Mesenchymal stem cell (in vitro differentiated cells and primary cell): ENCODE measurements around the gene CPD.

ENCODE experiments used
- DNase-seq: peaks from one replicate; pipeline ENCODE4 v3.0.0-alpha.2; 2013
- H2AFZ ChIP-seq: one replicate; pipeline ENCODE4 v1.6.1; 2013; ENCODE audit warnings: low read depth, mild to moderate bottlenecking, control low read depth, inconsistent platforms, low read length, moderate library complexity
- H2AK5ac ChIP-seq: 2 replicates; pipeline ENCODE4 v1.6.1; 2013; ENCODE audit warnings: low read length, moderate library complexity, mild to moderate bottlenecking, inconsistent platforms; ENCODE audit not compliant: severe bottlenecking
- H2BK120ac ChIP-seq: one replicate; pipeline ENCODE4 v1.6.1; 2013; ENCODE audit warnings: low read depth, mild to moderate bottlenecking, inconsistent platforms, low read length, moderate library complexity
- H2BK12ac ChIP-seq, 2 experiments: one replicate each; pipeline ENCODE4 v1.6.1; 2013; ENCODE audit warnings: inconsistent platforms in 2 of 2, low read length in 2 of 2, mild to moderate bottlenecking in 2 of 2, moderate library complexity in 2 of 2, control low read depth in 1 of 2
- H2BK15ac ChIP-seq: one replicate; pipeline ENCODE4 v1.6.1; 2013; ENCODE audit warnings: mild to moderate bottlenecking, low read depth, inconsistent platforms; ENCODE audit not compliant: poor library complexity, severe bottlenecking
- H2BK5ac ChIP-seq: 2 replicates; pipeline ENCODE4 v1.6.1; 2013; ENCODE audit warnings: low read depth, mild to moderate bottlenecking, low read length, control low read depth, inconsistent platforms; ENCODE audit not compliant: poor library complexity, severe bottlenecking
- H3K14ac ChIP-seq, 2 experiments: one replicate each; pipeline ENCODE4 v1.6.1; 2013; ENCODE audit warnings: inconsistent platforms in 2 of 2, low read length in 2 of 2, control low read depth in 1 of 2, mild to moderate bottlenecking in 1 of 2, moderate library complexity in 1 of 2
- H3K18ac ChIP-seq, 2 experiments: one replicate each; pipeline ENCODE4 v1.6.1; 2013; ENCODE audit warnings: inconsistent platforms in 2 of 2, low read length in 2 of 2, control low read depth in 1 of 2, low read depth in 1 of 2, mild to moderate bottlenecking in 1 of 2
- H3K23ac ChIP-seq, 2 experiments: one replicate each; pipeline ENCODE4 v1.6.1; 2013; ENCODE audit warnings: inconsistent platforms in 2 of 2, low read length in 2 of 2, mild to moderate bottlenecking in 2 of 2, moderate library complexity in 2 of 2, control low read depth in 1 of 2
- H3K27ac ChIP-seq: 2 replicates; pipeline ENCODE4 v1.5.1; 2013; ENCODE audit warnings: mild to moderate bottlenecking, moderate library complexity, low read length, control low read depth, inconsistent platforms; ENCODE audit not compliant: poor library complexity, severe bottlenecking
- H3K27me3 ChIP-seq, 2 experiments: 2 replicates each; pipeline versions ENCODE4 v1.6.1 to v1.7.0; 2013; ENCODE audit warnings: low read length in 2 of 2, mild to moderate bottlenecking in 2 of 2, moderate library complexity in 2 of 2, control low read depth in 1 of 2, inconsistent platforms in 1 of 2; ENCODE audit not compliant: control insufficient read depth in 1 of 2, insufficient read depth in 1 of 2
- H3K36me3 ChIP-seq, 2 experiments: 2 replicates each; pipeline versions ENCODE4 v1.6.1 to v1.7.0; 2013; ENCODE audit warnings: low read length in 2 of 2, control low read depth in 1 of 2, inconsistent platforms in 1 of 2, low read depth in 1 of 2, mild to moderate bottlenecking in 1 of 2; ENCODE audit not compliant: insufficient read depth in 2 of 2, control insufficient read depth in 1 of 2
- H3K4ac ChIP-seq, 2 experiments: one replicate each; pipeline ENCODE4 v1.6.1; 2013; ENCODE audit warnings: inconsistent platforms in 2 of 2, low read length in 2 of 2, mild to moderate bottlenecking in 2 of 2, moderate library complexity in 2 of 2, control low read depth in 1 of 2, low read depth in 1 of 2
- H3K4me1 ChIP-seq: 2 replicates; pipeline ENCODE4 v1.6.1; 2013; ENCODE audit warnings: low read depth, low read length, control low read depth; ENCODE audit not compliant: control insufficient read depth, insufficient read depth
- H3K4me2 ChIP-seq: 2 replicates; pipeline ENCODE4 v1.6.1; 2013; ENCODE audit warnings: low read length, mild to moderate bottlenecking, inconsistent platforms; ENCODE audit not compliant: poor library complexity, severe bottlenecking
- H3K4me3 ChIP-seq, 2 experiments: 2 replicates each; pipeline versions ENCODE4 v1.5.1 to v1.7.0; 2013; ENCODE audit warnings: low read length in 2 of 2, mild to moderate bottlenecking in 2 of 2, control low read depth in 1 of 2, low read depth in 1 of 2; ENCODE audit not compliant: insufficient read depth in 1 of 2
- H3K79me1 ChIP-seq: replicated peaks from 2 replicates; pipeline ENCODE4 v1.6.1; 2013; ENCODE audit warnings: mild to moderate bottlenecking, control low read depth, low read length, inconsistent platforms; ENCODE audit not compliant: poor library complexity, severe bottlenecking
- H3K9ac ChIP-seq: 2 replicates; pipeline ENCODE4 v1.7.0; 2013; ENCODE audit warnings: mild to moderate bottlenecking, low read length, moderate library complexity
- H3K9me3 ChIP-seq: 2 replicates; pipeline ENCODE4 v1.7.0; 2013; ENCODE audit warnings: mild to moderate bottlenecking, low read length; ENCODE audit not compliant: control insufficient read depth
- H4K8ac ChIP-seq: one replicate; pipeline ENCODE4 v1.6.1; 2013; ENCODE audit warnings: inconsistent platforms, mild to moderate bottlenecking, low read length, moderate library complexity
- H4K91ac ChIP-seq: one replicate; pipeline ENCODE4 v1.6.1; 2013; ENCODE audit warnings: mild to moderate bottlenecking, low read length, inconsistent platforms
- WGBS: methylation state at CpG from one replicate; pipeline ENCODE4 v1.1.7; 2013; ENCODE audit warnings: mixed read lengths; 5-methylcytosine and 5-hydroxymethylcytosine counted together

Gene CPD

GRCh38 chr17:30336369-30337171 is 42.2 kb upstream of the CPD start:
- Histone ChIP-seq H3K9me3 (no peaks in the 10 kb centered on the region), H4K8ac (no peak overlapping the region), H3K4ac (no peak overlapping the region), H2AFZ (no peak overlapping the region), H3K18ac (no peak overlapping the region), H2BK5ac (no peak overlapping the region), H3K4me2 (no peak overlapping the region), H3K14ac (no peak overlapping the region), H3K36me3 (no peaks in the 10 kb centered on the region), H2BK12ac (no peak overlapping the region), H3K79me1 (no peaks in the 10 kb centered on the region), H2AK5ac (no peak overlapping the region), H3K9ac (no peak overlapping the region), H3K4me1 (peaks cover 9% of the 10 kb centered on the region), H2BK15ac (no peak overlapping the region), H3K27me3 (no peaks in the 10 kb centered on the region), H3K27ac (peak overlapping the region; percentile 64), H3K23ac (no peak overlapping the region), H3K4me3 (no peak overlapping the region), H2BK120ac (no peak overlapping the region), H4K91ac (no peak overlapping the region)
- WGBS = 56% methylated on average over 7 of the region's 8 CpGs
- peak; percentile 44 for DNase-seq

GRCh38 chr17:30337393-30337999 is 41.2 kb upstream of the CPD start:
- no peaks in the 10 kb centered on the region for H3K27me3 ChIP-seq
- H3K23ac ChIP-seq = no peak overlapping the region
- peak overlapping the region in 1 of 2 experiments; percentile 31 for H2BK12ac ChIP-seq
- no peaks in the 10 kb centered on the region for H3K36me3 ChIP-seq
- WGBS = 92% methylated on average over 1 of the region's 1 CpG
- no peaks in the 10 kb centered on the region for H3K9me3 ChIP-seq
- H3K18ac ChIP-seq = no peak overlapping the region
- H2AK5ac ChIP-seq = peak overlapping the region; percentile 88
- H3K4me3 ChIP-seq = no peak overlapping the region
- no peak overlapping the region for H3K14ac ChIP-seq
- peaks cover 9% of the 10 kb centered on the region for H3K4me1 ChIP-seq
- H3K4ac ChIP-seq = no peak overlapping the region
- H3K4me2 ChIP-seq = no peak overlapping the region
- H2AFZ ChIP-seq = no peak overlapping the region
- H2BK15ac ChIP-seq = no peak overlapping the region
- DNase-seq = no peak
- peak overlapping the region; percentile 10 for H4K91ac ChIP-seq
- no peak overlapping the region for H3K9ac ChIP-seq
- H3K79me1 ChIP-seq = no peaks in the 10 kb centered on the region
- H3K27ac ChIP-seq = peak overlapping the region; percentile 64
- H2BK120ac ChIP-seq = no peak overlapping the region
- H4K8ac ChIP-seq = no peak overlapping the region
- no peak overlapping the region for H2BK5ac ChIP-seq

GRCh38 chr17:30339086-30339485 is 39.6 kb upstream of the CPD start:
- no peak overlapping the region for H2BK12ac ChIP-seq
- H3K18ac ChIP-seq = no peak overlapping the region
- H2BK5ac ChIP-seq = no peak overlapping the region
- no peak overlapping the region for H4K91ac ChIP-seq
- H3K9ac ChIP-seq = no peak overlapping the region
- H4K8ac ChIP-seq = no peak overlapping the region
- H3K27ac ChIP-seq = no peak overlapping the region
- no peaks in the 10 kb centered on the region for H3K27me3 ChIP-seq
- no peak overlapping the region for H2BK15ac ChIP-seq
- no peaks in the 10 kb centered on the region for H3K36me3 ChIP-seq
- H2AFZ ChIP-seq = no peak overlapping the region
- no peak for DNase-seq
- no peak overlapping the region for H3K4ac ChIP-seq
- H3K4me1 ChIP-seq = peaks cover 11% of the 10 kb centered on the region
- no peak overlapping the region for H3K4me3 ChIP-seq
- 100% methylated on average over 1 of the region's 2 CpGs for WGBS
- no peaks in the 10 kb centered on the region for H3K79me1 ChIP-seq
- H3K9me3 ChIP-seq = no peaks in the 10 kb centered on the region
- H2AK5ac ChIP-seq = no peak overlapping the region
- H3K14ac ChIP-seq = no peak overlapping the region
- H3K23ac ChIP-seq = no peak overlapping the region
- no peak overlapping the region for H3K4me2 ChIP-seq
- H2BK120ac ChIP-seq = no peak overlapping the region

GRCh38 chr17:30340801-30341356 is 37.8 kb upstream of the CPD start:
- Histone ChIP-seq H3K9ac (peak overlapping the region; percentile 34), H3K23ac (no peak overlapping the region), H2AFZ (no peak overlapping the region), H3K18ac (no peak overlapping the region), H3K27me3 (no peaks in the 10 kb centered on the region), H3K4me1 (peaks cover 15% of the 10 kb centered on the region), H2BK120ac (no peak overlapping the region), H2BK12ac (peak overlapping the region in 1 of 2 experiments; percentile 5), H3K4ac (peak overlapping the region in 1 of 2 experiments; percentile 57), H4K8ac (peak overlapping the region; percentile 92), H2BK15ac (peak overlapping the region; percentile 26), H3K14ac (no peak overlapping the region), H3K79me1 (no peaks in the 10 kb centered on the region), H2BK5ac (peak overlapping the region; percentile 3), H3K4me3 (no peak overlapping the region), H3K4me2 (no peak overlapping the region), H3K9me3 (no peaks in the 10 kb centered on the region), H3K27ac (peak overlapping the region; percentile 72), H4K91ac (no peak overlapping the region), H2AK5ac (no peak overlapping the region), H3K36me3 (no peaks in the 10 kb centered on the region)
- WGBS = 30% methylated on average over 6 of the region's 6 CpGs
- no peak for DNase-seq
